Sigmoid colon (tissue), 7 donors: Measurements from ENCODE around the gene GALNT17. TPM values are rescaled to one million over a fixed set of nuclear protein-coding genes. Genes with fewer than 3 reads are reported as not detected.

Experiments
- DNase-seq: peaks from one replicate; pipeline ENCODE4 v3.0.0-alpha.2; 2019
- H3K27ac ChIP-seq, 4 donors: fragments of 200-600 bp; sonication (generic); one replicate each; pipeline ENCODE4 v1.5.1; 2016 to 2019; ENCODE audit warnings: mild to moderate bottlenecking in 1 of 4
- H3K27me3 ChIP-seq, 3 donors: fragments of 200-600 bp; sonication (generic); one replicate each; pipeline ENCODE4 v1.5.1; 2019; ENCODE audit warnings: mild to moderate bottlenecking in 1 of 3
- H3K36me3 ChIP-seq, 4 donors: fragments of 200-600 bp; sonication (generic); one replicate each; pipeline ENCODE4 v1.5.1; 2016 to 2019
- H3K4me1 ChIP-seq, 4 donors: fragments of 200-600 bp; sonication (generic); one replicate each; pipeline ENCODE4 v1.5.1; 2017 to 2019
- H3K4me3 ChIP-seq, 4 donors: fragments of 200-600 bp; sonication (generic); one replicate each; pipeline ENCODE4 v1.5.1; 2017 to 2019; ENCODE audit warnings: mild to moderate bottlenecking in 2 of 4, moderate library complexity in 1 of 4
- H3K9me3 ChIP-seq, 4 donors: fragments of 200-600 bp in 3 of 4; sonication (generic) in 3 of 4; one replicate each; pipeline versions ENCODE4 v1.5.1 to v1.6.1; 2013 to 2019
- EP300 ChIP-seq, 4 donors: sonication (generic); formaldehyde crosslinking; IDR thresholded peaks; one replicate each; pipeline ENCODE4 v1.6.1; 2017; ENCODE audit warnings: antibody characterized with exemption in 4 of 4
- POLR2A ChIP-seq, 2 donors: fragments of 450-650 bp; IDR thresholded peaks; one replicate each; pipeline ENCODE4 v1.6.1; 2016; ENCODE audit warnings: antibody characterized with exemption in 2 of 2, mild to moderate bottlenecking in 2 of 2, moderate library complexity in 2 of 2
- POLR2AphosphoS5 ChIP-seq, 4 donors: sonication (generic); formaldehyde crosslinking; IDR thresholded peaks; one replicate each; pipeline ENCODE4 v1.6.1; 2017; ENCODE audit warnings: antibody characterized with exemption in 4 of 4
- WGBS, 2 donors: extraction: QIAGEN DNeasy Blood & Tissue Kit; methylation state at CpG; one replicate each; pipeline ENCODE4 v1.1.7; 2013; 5-methylcytosine and 5-hydroxymethylcytosine counted together
- intact Hi-C: fragments of 100-400 bp; cut with DNase I; formaldehyde crosslinking; loops from one replicate; pipeline ENCODE4 v1.15.1; 2023
- polyA plus RNA-seq, 3 donors: library from polyadenylated mRNA; stranded (reverse); fragments of 200-250 nt; gene quantifications; one replicate each; pipeline ENCODE4 v1.2.3, GENCODE V29; 2013
- total RNA-seq, 4 donors: library from RNA; depleted of rRNA; stranded (reverse); fragments of >200 nt; gene quantifications; one replicate each; pipeline ENCODE4 v1.1.0, GENCODE V29; 2016
- TF ChIP-seq, protein P1 (sequence below), 4 experiments: fragments of 450-650 bp in 3 of 4; fragments of 200-600 bp in 1 of 4; IDR thresholded peaks; one replicate each; pipeline ENCODE4 v1.5.1; 2016 to 2019; ENCODE audit warnings: antibody characterized with exemption in 4 of 4, mild to moderate bottlenecking in 3 of 4, moderate library complexity in 2 of 4
- donor health status: healthy with polysubstance abuse.
- donor health status: Bipolar disorder and iron deficiency.
- donor health status: healthy.

Gene GALNT17
- total and polyA plus RNA-seq, 7 donors, result 1.8 to 45.4 (median 15.1) TPM; not detected in 1

DNA sequence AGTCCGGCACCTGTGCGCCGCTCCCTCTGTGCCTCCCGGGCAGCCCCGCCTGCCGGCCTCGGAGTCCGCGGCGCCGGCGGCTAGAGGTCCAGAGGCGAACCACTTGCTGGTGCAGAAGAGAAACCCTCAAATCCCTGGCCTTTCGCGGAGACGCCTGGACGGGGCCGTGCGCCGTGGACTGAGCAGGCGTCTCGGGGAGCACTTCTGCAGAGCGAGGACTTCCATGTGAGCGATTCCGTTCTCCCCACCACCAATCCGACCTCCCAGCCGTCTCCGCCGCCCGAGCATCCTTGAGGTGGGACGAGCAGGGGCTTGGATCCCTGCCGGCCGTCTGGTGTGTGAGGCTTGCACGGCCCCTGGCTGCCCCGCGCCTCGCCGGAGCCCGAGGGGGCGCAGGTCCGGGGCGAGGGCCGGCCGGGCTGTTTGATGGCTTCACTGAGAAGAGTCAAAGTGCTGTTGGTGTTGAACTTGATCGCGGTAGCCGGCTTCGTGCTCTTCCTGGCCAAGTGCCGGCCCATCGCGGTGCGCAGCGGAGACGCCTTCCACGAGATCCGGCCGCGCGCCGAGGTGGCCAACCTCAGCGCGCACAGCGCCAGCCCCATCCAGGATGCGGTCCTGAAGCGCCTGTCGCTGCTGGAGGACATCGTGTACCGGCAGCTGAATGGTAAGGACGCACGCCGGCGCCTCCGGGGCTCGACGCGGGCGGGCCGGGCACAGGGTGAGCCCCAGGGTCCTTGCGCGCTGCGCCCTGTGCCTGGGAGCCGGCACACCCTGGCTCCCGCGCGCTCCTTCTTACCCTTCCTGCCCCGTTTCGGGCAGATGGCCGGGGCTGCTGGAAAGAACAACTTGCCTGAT is 660 bp downstream of the GALNT17 start:
- Histone ChIP-seq H3K36me3 (no peaks in the 10 kb centered on the region), H3K4me1 (peaks cover 0 to 47% (median 16%) of the 10 kb centered on the region in 4 donors), H3K27me3 (no peaks in the 10 kb centered on the region), H3K27ac (peak overlapping the region; percentile 77 to 90 (median 80)), H3K4me3 (peak overlapping the region; percentile 52 to 86 (median 78)), H3K9me3 (no peaks in the 10 kb centered on the region)
- WGBS, 2 donors, result 3 to 24% methylated on average over 88 of the region's 88 CpGs
- no peak for DNase-seq
- TF ChIP-seq EP300 (IDR thresholded peaks at IDR 0.05), result peak in 1 of 4 donors; percentile 55
- TF ChIP-seq, protein P1, sequence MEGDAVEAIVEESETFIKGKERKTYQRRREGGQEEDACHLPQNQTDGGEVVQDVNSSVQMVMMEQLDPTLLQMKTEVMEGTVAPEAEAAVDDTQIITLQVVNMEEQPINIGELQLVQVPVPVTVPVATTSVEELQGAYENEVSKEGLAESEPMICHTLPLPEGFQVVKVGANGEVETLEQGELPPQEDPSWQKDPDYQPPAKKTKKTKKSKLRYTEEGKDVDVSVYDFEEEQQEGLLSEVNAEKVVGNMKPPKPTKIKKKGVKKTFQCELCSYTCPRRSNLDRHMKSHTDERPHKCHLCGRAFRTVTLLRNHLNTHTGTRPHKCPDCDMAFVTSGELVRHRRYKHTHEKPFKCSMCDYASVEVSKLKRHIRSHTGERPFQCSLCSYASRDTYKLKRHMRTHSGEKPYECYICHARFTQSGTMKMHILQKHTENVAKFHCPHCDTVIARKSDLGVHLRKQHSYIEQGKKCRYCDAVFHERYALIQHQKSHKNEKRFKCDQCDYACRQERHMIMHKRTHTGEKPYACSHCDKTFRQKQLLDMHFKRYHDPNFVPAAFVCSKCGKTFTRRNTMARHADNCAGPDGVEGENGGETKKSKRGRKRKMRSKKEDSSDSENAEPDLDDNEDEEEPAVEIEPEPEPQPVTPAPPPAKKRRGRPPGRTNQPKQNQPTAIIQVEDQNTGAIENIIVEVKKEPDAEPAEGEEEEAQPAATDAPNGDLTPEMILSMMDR (IDR thresholded peaks at IDR 0.05), result no peak
- TF ChIP-seq POLR2AphosphoS5 (IDR thresholded peaks at IDR 0.05), result peak in 1 of 4 donors; percentile 38
- intact Hi-C loops, result loop anchor here (1.0 to 5.0 kb wide), 2 partner anchors 88 to 105 kb away; no protein-coding TSS in a partner anchor

DNA sequence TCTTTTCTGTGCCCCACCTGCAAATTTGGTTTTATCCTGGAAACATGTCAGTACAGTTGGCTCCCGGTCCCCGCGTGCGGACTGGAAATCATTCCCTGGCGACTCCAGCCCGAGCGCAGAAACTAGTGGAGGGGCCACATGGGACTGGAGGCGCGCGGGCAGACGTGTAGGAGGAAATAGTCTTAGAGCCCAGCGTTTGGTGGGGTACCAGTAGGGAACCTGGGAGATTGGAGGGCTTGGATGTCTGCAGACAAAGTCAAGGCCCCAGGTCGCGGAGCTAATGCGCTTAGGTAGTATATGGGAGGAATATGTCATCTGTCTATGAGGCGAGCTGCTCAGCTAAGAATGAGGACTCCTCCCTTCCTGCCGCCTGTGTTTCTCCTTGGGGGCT is 1.3 kb downstream of the GALNT17 start:
- Histone ChIP-seq H3K4me1 (peaks cover 0 to 47% (median 16%) of the 10 kb centered on the region in 4 donors), H3K27ac (peak overlapping the region in 2 of 4 donors; percentile 81 to 90), H3K36me3 (no peaks in the 10 kb centered on the region), H3K9me3 (no peaks in the 10 kb centered on the region), H3K4me3 (peak overlapping the region; percentile 52 to 86 (median 78)), H3K27me3 (no peaks in the 10 kb centered on the region)
- TF ChIP-seq EP300 (IDR thresholded peaks at IDR 0.05) (no peak), POLR2A (IDR thresholded peaks at IDR 0.05) (no peak), POLR2AphosphoS5 (IDR thresholded peaks at IDR 0.05) (no peak)
- TF ChIP-seq, protein P1 (IDR thresholded peaks at IDR 0.05), result no peak
- intact Hi-C loops, result loop anchor here (5.0 kb wide), 1 partner anchor 104 kb away; no protein-coding TSS in a partner anchor
- WGBS, 2 donors, result 16 to 33% methylated on average over 17 of the region's 17 CpGs
- DNase-seq, result no peak

DNA sequence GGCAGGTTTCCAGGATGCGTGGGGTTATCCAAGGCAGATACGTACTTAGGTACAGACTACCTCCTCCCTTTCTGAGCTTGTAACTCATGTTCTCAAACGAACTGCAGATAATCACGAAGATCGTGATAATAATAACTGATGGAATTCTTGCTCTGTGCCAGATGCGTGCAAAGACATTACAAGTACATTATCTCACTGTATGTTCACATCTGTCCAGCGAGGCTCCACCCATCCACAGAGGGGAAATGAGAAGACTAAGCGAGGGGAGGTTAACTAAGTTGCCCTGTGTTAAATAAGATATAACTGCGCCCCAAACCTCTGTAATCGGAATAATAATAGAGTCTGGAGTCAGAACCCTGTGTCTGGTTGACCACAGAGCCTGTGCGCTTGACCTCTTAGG is 1.9 kb downstream of the GALNT17 start:
- 84 to 85% methylated on average over 11 of the region's 11 CpGs for WGBS, 2 donors
- H3K27me3 ChIP-seq, result no peaks in the 10 kb centered on the region
- H3K27ac ChIP-seq, result peak overlapping the region in 1 of 4 donors; percentile 90
- H3K9me3 ChIP-seq, result no peaks in the 10 kb centered on the region
- no peak for DNase-seq
- TF ChIP-seq POLR2A (IDR thresholded peaks at IDR 0.05) (no peak), EP300 (IDR thresholded peaks at IDR 0.05) (no peak), POLR2AphosphoS5 (IDR thresholded peaks at IDR 0.05) (no peak)
- TF ChIP-seq, protein P1 (IDR thresholded peaks at IDR 0.05), result no peak
- intact Hi-C loops, result loop anchor here (5.0 kb wide), 1 partner anchor 103 kb away; no protein-coding TSS in a partner anchor
- H3K4me3 ChIP-seq, result peak overlapping the region in 3 of 4 donors; percentile 52 to 86 (median 80)
- peaks cover 0 to 47% (median 16%) of the 10 kb centered on the region in 4 donors for H3K4me1 ChIP-seq
- no peaks in the 10 kb centered on the region for H3K36me3 ChIP-seq

DNA sequence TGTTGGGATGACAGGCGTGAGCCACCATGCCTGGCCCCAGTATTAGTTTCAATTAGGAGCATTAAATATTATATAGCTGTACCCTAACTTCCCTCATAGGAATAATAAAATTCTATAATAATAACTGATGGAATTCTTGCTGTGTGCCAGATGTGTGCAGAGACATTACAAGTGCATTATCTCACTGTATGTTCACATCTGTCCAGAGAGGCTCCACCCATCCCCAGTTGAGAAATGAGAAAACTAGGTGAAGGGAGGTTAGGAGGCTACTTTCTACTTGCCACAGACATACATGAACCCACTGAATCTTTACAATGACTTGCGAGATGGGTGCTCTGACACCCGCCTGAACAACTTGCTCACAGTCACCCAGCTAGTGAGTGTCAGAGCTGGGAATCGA is 3.2 kb downstream of the GALNT17 start:
- peaks cover 0 to 47% (median 16%) of the 10 kb centered on the region in 4 donors for H3K4me1 ChIP-seq
- no peaks in the 10 kb centered on the region for H3K36me3 ChIP-seq
- TF ChIP-seq POLR2A (IDR thresholded peaks at IDR 0.05), result no peak
- no peak for TF ChIP-seq EP300 (IDR thresholded peaks at IDR 0.05)
- TF ChIP-seq, protein P1 (IDR thresholded peaks at IDR 0.05), result no peak
- TF ChIP-seq POLR2AphosphoS5 (IDR thresholded peaks at IDR 0.05), result no peak
- no peaks in the 10 kb centered on the region for H3K9me3 ChIP-seq
- intact Hi-C loops, result no loop called here
- H3K27me3 ChIP-seq, result no peaks in the 10 kb centered on the region
- no peak overlapping the region for H3K4me3 ChIP-seq
- WGBS, 2 donors, result 78 to 90% methylated on average over 4 of the region's 4 CpGs
- H3K27ac ChIP-seq, result peak overlapping the region in 3 of 4 donors; percentile 26 to 64 (median 40)
- DNase-seq, result no peak
